Measurements from ENCODE around the gene SLC66A2.

Gene SLC66A2

GRCh38 chr18:79917169-79917852 is 34.1 kb downstream of the SLC66A2 start:
- DNase-seq = no peak

DNA sequence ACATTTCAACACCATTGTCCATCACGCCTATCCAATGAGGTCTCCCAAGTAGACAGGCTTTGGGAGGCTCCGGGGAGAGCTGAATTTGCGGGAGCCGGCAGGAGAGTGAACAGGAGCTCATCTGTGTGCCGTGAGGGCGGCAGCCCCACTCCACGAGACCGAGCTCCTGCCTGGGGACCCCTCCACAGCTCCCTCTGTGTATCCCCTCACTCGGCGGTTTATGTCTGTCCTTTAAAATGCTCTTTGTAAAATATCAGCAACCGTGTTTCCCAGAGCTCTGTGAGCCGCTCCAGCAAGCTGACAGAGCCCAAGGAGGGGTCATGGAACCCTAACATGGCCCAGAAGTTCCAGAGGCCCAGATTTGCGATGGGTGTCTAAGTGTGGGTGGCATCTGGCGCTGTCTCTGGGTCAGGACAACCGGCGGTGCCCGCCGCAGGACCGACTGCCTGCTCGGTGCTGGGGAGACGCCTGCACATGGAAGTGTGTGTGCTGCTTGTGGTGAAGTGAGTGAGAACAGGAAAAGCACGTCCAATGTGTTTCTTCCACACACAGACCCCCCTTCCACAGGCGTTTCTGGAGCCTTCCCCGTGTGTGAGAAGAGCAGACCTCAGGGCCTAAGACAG is 34.8 kb downstream of the SLC66A2 start:
- DNase-seq = no peak

DNA sequence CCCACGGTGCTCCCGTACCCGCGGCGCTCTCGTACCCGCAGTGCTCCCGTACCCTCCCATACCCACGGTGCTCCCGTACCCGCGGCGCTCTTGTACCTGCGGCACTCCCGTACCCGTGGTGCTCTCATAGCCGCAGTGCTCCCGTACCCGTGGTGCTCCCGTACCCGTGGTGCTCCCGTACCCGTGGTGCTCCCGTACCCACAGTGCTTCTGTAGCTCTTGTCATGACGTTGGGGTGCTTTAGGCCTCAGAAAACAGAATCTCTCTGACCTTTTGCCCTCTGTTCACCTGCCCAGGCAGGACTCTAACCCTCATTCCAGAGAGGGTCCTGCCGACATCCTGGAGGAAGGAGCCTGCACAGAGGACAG is 35.3 kb downstream of the SLC66A2 start:
- DNase-seq = no peak

- no peak for DNase-seq
These were observed 36.0 kb downstream of the SLC66A2 start for GRCh38 chr18:79915161-79916127.

- DNase-seq = no peak
These were observed 36.8 kb downstream of the SLC66A2 start for GRCh38 chr18:79914614-79915160.

DNA sequence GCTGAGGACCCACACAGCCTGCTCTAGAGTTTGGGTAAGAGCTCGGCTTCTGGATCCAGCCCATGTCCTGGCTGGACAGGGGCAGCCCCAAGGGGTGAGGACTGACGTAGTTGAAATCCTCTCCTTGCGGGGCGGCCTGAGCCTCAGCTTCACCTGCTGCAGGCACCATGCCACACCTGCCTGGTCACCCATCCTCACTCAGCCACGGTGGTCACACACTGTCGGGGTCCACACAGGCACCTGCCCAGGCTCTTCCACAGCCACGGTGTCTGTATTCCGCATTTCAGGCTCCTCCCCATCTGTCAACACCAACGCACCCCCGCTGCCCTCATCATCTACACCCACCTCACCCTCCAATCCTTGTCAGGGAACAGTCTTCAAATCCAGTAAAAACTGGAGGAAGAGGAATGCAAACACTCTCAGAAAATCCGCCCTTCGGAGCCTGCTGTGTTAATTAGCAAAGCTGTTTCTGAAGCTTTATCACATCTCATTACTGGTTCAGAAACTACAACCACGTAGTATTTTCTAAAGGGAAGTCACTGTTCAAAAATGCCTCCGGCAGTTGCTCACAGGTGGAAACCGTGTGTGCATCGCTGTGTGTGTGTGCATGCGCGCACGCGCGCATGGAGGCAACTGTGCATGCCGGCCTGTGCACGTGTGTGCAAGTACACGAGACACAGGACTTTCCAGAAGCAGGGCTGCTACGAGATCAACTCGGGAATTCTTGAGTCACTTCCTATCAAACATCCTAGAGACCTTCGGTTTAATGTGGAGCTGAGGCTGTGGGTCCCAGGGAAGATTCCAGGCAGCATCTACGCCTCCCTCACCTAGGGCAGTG is 38.2 kb downstream of the SLC66A2 start:
- no peak for DNase-seq

- DNase-seq = no peak
These were observed 39.0 kb downstream of the SLC66A2 start for GRCh38 chr18:79912409-79912991.

DNA sequence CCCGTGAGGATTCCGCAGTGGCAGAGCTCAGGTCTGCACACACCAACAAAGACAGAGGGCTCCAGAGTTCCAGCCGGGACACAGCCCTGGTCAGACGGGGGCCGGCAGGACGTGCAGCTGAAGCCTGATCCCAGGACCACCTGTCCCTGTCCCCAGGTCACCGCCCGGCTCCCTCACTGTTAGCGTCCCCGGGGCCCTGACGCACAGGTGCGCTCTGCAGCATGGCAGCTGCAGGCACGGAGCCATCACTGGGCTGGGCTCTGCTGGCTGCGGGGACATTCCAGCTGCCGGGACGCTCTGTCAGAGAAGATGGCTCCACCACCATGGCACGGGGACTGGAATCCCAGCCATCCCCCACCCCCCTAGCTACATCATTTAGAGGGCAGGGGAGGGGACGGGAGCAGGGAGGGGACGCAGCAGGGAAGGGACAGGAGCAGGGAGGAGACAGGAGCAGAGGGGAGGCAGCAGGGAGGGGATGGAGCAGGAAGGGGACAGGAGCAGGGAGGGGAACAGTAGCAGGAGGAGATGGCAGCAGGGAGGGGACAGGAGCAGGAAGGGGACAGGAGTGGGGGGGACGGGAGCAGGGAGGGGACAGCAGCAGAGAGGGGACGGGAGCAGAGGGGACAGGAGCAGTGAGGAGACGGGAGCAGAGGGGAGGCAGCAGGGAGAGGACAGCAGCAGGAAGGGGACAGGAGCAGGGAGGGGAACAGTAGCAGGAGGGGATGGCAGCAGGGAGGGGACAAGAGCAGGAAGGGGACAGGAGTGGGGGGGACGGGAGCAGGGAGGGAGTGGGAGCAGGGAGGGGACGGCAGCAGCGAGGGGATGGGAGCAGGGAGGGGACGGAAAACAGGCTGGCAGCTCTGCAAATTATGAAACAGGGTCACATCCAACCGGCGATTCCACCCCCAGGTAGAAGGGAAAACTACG is 39.8 kb downstream of the SLC66A2 start:
- no peak for DNase-seq

DNA sequence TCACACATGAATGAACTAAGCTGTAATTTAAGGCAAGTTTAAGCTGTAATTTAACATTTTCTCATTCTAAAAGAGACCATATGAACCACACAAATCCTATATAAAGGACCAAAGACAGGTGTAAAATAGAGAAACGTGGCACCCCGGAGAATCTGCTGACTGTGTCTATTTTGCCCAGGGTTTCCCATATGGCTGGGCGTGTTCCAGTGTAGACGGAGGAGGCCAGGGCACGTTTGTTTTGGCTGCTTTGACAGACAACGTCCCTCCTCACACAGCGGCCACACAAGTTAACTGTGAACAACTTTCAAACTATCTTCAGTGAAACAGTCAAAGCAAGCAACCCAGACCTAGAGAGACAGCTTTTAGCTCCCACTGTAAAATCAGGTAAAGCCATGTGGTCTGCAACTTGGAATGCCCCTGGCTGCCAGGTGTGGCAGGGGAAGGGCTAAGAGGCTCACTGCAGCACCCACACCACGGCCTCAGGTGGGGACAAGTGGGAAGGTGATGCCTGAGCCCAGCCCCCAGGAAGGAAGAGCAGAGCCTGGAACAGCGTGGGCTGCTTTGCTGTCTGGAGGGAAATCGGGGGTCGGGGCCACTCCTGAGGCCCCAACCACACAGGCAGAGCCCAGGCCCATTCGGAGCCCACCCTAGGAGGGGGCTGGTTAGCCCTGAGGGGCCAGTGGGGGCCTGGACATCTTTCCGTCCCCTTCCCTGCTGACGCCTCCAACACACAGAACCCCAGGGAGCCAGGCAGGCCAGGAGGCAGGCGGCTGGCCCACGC is 40.7 kb downstream of the SLC66A2 start:
- DNase-seq = no peak

GRCh38 chr18:79906706-79907105 is 44.7 kb downstream of the SLC66A2 start:
- DNase-seq = no peak

DNA sequence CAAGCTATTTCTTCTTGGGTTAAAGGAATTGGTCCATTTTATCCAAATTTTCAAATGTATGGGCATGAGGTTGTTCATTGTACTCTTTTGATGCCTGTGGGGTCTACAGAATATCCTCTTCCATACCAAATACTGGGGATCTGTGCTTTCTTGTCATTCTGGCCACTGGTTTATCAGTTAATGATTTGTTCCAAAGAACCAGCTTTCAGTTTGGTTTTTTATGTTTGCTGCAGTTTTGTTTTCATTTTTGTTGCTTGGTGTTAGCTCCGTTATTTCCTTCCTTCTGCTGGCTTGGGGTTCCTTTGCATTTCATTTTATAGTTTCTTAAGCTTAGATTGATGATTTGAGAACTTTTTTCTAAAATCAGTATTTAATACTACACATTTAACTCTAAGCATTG is 45.5 kb downstream of the SLC66A2 start:
- DNase-seq = no peak

- no peak for DNase-seq
These were observed 46.0 kb downstream of the SLC66A2 start for GRCh38 chr18:79905389-79905911.

DNA sequence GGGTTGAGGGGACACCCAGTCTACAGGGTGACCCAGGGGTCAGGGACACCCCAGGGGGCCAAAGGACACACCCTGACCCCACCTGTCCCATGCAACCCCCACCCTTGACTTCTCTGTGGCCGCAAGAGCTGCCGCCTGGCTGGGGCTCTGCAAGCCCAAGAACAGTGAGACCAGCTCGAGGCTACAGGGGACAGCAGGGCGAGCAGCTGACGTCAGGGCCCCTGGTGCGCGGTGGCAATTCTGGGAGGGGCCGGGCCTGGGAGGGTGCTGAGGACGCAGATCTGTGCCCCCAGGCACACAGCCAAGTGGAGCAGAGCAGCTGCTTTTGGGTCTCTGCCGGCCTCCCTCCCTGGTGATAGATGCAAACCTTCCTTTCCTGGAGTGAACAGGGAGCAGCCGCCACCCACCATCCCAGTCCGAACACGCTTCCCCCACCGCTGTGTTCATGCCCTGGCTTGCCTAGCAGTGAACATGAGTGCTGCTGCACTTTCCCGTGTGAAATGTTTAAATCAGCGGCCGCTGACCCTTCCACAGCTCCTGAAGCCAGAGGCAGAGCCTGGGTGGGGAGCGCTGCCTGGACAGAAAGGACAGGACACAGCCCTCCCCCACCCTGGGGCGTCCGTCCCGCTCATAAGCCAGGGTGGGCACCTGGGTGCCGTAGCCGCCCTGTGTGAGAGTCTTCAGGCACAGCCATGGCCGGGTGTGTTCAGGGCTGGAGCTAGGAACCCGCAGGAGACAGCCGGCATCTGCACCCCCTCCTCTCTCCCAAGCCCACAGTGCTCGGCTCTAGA is 46.9 kb downstream of the SLC66A2 start:
- no peak for DNase-seq

DNA sequence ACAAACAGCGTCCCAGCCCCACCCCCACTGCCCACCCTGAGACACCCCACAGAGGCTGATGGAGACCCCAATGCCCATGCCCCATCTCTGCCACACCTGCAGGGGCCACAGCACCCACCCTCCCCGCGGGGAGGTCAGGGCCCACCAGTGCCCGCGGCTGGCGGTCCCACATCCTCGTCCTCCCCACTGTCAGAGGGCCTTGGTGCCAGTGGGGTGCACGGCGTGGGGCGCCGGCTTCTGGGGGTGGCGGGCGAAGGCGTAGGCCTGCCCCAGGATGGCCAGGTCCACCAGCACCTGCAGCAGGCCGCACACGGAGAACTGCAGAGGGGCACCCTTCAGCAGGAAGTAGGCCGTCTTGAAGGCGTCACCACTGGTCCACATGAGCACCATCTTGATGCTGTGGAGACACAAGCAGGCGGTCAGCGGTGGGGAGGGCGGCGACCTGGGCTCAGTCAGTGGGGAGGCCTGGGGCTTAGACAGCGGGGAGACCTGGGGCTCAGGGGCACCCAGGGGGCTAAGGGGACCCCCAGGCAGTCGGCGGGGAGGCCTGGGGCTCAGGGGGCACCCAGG is 47.6 kb downstream of the SLC66A2 start:
- DNase-seq = no peak

GRCh38 chr18:79903071-79903635 is 48.3 kb downstream of the SLC66A2 start:
- DNase-seq = no peak

GRCh38 chr18:79902640-79903039 is 48.8 kb downstream of the SLC66A2 start:
- no peak for DNase-seq

DNA sequence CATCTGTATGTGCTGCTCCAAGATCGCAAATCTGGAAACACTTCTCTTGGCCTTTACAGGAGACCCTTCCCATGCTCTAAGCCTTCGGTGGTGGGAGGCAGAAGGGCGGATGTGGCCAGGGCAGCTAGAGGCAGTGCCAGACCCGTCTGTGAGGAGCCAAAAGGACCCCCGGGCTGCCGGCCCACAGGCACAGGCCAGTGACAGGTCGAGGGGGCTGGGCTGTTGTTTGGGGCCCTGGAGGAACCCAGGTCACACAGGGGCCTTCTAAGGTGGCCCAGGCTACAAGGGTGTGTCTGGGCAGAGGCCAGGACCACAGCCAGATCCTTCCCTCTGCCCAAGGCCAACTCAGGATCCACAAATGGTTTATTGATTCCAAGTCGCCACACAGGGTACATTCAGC is 49.4 kb downstream of the SLC66A2 start:
- no peak for DNase-seq

DNA sequence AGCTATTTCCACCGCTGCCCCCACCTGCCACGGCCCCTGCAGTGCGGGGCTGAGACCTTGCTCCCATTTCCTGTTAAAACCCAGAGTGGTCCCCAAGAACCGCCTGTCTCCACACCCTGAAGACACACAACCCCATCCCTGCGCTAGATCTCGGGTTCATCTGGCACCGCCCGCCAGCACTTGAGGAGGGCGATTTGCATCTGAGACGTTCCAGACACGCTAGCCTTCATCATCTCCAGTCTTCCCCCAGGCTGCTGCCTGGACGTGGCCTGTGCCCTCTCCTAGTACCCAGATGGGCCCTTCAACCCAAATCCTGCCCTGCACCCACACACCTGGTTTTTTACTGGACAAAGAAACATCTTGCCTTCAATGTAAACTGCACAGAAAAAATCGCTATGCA is 49.8 kb downstream of the SLC66A2 start:
- DNase-seq = no peak
